HG02884 (cell line): ENCODE measurements around the gene RASL11B.

Source experiments
- ATAC-seq: cut with Tn5 transposase; IDR thresholded peaks from one replicate; pipeline ENCODE4 v1.9.1; 2021; ENCODE audit warnings: mild to moderate bottlenecking, moderate library complexity; ENCODE audit not compliant: unreplicated experiment

RASL11B gene

DNA sequence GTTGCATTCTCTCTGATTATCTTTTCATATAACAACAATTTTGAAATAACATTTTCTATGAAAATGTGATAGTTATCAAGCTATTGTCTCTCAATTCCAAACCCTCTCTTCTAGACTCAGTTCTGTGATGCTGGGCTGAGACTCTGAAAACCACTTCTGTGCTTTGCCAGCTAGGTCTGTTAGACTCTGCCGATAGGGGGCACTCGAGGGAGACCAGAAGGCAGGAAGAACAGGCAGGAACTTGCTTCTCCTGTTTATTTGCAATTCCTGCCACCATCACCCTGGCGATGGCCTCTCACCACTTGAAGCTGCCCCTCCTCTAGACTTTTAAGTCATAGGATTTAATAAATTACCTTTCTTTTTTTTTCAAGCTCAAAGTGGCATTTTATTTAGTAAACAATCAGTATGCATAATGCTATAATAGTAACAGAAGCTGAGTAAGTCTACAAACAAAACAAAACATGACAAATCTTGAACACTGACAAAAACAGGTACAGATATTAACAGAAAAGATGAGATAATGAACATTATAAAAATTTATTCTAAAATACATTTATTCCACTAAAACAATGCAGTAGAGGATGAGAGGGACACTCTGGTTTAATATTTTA, 49.7 kb downstream of the RASL11B start:
- ATAC-seq, result peak; percentile 90

DNA sequence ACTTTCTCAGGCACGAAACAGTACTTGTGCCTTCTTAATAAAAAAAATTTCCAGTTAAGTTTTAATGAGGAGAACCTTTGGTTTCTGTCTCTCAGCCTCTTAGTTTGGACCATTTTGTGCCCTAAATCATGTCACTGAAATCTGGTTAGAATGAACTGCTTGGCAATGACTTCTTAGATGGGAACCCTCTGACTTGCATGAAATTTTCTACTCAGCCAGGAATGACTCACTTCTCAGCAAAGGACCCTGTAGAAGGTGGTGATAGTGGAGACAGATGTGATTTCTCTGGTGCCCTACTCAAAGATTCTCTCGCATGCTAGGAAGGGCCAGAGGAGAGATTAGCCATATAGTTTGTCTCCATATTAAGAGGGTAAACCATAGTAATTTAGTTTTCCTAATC, 50.5 kb downstream of the RASL11B start:
- no peak for ATAC-seq

DNA sequence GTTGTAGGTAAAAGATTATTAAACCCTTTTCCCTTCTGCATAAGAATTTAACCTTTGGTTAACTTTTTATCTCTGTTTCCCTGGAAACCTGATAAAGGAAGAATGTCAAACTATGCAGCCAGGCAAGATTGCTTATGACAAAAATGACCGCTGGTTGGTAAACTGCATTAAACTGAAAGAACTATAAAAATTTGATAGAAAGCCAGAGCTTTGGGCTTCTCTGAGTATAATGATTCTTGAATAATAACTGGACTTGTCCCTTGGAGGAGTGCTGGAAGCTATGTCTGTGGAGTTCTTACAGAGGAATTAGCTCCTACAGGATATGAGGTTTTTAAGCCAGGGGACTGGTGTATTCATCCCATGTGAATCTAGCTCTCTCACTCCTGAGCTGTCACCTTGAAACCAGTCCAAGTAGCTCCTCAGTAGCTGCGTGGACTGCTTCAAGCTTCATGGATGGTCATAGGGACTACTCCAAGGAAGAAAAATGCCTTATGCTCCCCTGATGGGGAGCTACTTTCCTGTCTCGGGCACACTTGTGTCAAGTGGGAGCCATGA, 52.0 kb downstream of the RASL11B start:
- ATAC-seq, result no peak

DNA sequence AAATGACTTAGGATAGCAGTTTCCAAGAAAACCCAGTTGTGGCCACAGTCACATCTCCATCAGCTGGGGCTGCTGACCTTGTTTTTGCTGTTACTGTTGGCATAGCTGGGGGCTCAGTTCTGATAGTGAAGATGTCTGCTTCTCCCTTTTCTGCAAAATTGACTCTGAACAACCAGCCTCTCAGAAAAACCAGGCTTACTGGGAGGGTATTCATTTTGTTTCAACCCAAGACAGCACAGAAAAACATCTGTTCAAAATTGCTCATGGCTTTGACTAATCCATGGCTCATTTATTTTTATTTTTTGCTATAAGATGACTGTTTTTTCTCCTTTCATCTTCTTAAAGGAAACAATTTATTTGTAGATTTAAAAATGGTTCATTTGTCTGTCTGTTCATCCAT, 53.1 kb downstream of the RASL11B start:
- ATAC-seq, result no peak

DNA sequence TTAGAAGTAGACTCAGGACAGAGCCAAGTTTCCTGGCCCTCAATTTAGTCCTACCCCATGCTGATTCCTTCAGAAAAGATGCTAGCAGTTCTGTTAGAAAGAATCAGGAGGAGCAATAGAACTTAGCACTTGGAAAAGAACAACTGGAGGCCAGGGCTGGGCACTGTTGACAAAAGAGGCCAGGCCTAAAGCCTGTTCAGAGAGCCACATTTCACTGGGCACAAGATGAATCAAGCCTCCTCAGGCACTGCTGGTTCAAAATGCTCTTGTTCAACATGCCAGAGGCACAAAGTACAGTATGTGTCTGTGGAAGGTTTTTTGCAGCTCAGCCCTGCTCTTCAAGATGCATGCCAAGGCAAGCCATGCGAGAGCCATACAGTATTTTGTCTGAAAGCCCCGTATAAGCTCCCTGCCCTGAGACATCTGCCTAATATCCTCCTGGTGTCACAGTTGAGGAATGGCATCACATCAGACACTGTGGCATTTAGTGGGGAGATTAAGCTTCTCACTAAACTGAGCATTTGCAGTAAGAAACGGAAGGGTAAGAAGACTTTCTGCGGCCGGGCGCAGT, 53.7 kb downstream of the RASL11B start:
- no peak for ATAC-seq
